Measurements from ENCODE around the gene ZBTB1. TPM values are rescaled to one million over a fixed set of nuclear protein-coding genes. Genes with fewer than 3 reads are reported as not detected.

ZBTB1 gene
- total and polyA plus RNA-seq, 2 experiments from 2014 or later, result 37.5 to 60.0 TPM

GRCh38 chr14:64504897-64505794 is 576 bp downstream of the ZBTB1 start:
- 0 to 1% methylated on average over 66 to 68 of the region's 68 CpGs for WGBS, 2 experiments (ENCODE audit: low coverage in 1 of 2, low lambda C conversion rate in 2 of 2, missing lambda C conversion rate in 2 of 2)
- Histone ChIP-seq H3F3A (ENCODE audit: insufficient read depth) (peaks cover 55% of the 10 kb centered on the region), H3K27ac (peak overlapping the region; percentile 99), H3K9me3 (ENCODE audit: low read depth) (no peaks in the 10 kb centered on the region), H3K9ac (peak overlapping the region; percentile 99), H3K4me2 (ENCODE audit: unreplicated experiment) (peak overlapping the region; percentile 98), H3K4me3 (peak overlapping the region; percentile 91), H4K20me1 (ENCODE audit: insufficient read depth) (peaks cover 31% of the 10 kb centered on the region; the same call in 1 of the 2 replicates), H2AFZ (peak overlapping the region; percentile 47), H3K36me3 (ENCODE audit: low read depth) (no peaks in the 10 kb centered on the region), H3K79me2 (ENCODE audit: insufficient read depth) (peaks cover 81% of the 10 kb centered on the region), H3K27me3 (replicated peaks; ENCODE audit: insufficient read depth) (no peaks in the 10 kb centered on the region), H3K9me2 (ENCODE audit: insufficient read depth) (no peaks in the 10 kb centered on the region), H3K4me1 (ENCODE audit: insufficient read depth) (peaks cover 66% of the 10 kb centered on the region)
- in situ Hi-C loops (cut with MboI), result no loop called here
- peak; percentile 96 for DNase-seq
- TF ChIP-seq EZH2phosphoT487 (IDR thresholded peaks at IDR 0.05; ENCODE audit: insufficient read depth, low read depth), result no peak
- TF ChIP-seq EZH2 (IDR thresholded peaks at IDR 0.05; ENCODE audit: insufficient read depth, poor library complexity, severe bottlenecking), result no peak

- TF ChIP-seq EZH2phosphoT487 (IDR thresholded peaks at IDR 0.05; ENCODE audit: insufficient read depth, low read depth) (no peak), EZH2 (IDR thresholded peaks at IDR 0.05; ENCODE audit: insufficient read depth, poor library complexity, severe bottlenecking) (no peak)
- H3K9me2 ChIP-seq (ENCODE audit: insufficient read depth), result no peaks in the 10 kb centered on the region
- no peaks in the 10 kb centered on the region for H3K9me3 ChIP-seq (ENCODE audit: low read depth)
- in situ Hi-C loops (cut with MboI), result no loop called here
- H3K4me2 ChIP-seq (ENCODE audit: unreplicated experiment), result peak overlapping the region; percentile 98
- H3K27me3 ChIP-seq (replicated peaks; ENCODE audit: insufficient read depth), result no peaks in the 10 kb centered on the region
- H3K4me3 ChIP-seq, result peak overlapping the region; percentile 91
- no peak overlapping the region for H2AFZ ChIP-seq
- peaks cover 65% of the 10 kb centered on the region for H3K4me1 ChIP-seq (ENCODE audit: insufficient read depth)
- peaks cover 86% of the 10 kb centered on the region for H3K79me2 ChIP-seq (ENCODE audit: insufficient read depth)
- peak overlapping the region; percentile 99 for H3K9ac ChIP-seq
- H3F3A ChIP-seq (ENCODE audit: insufficient read depth), result peaks cover 57% of the 10 kb centered on the region
- peak; percentile 22 for DNase-seq
- no peaks in the 10 kb centered on the region for H3K36me3 ChIP-seq (ENCODE audit: low read depth)
- 59 to 66% methylated on average over 3 of the region's 3 CpGs for WGBS, 2 experiments (ENCODE audit: low coverage in 1 of 2, low lambda C conversion rate in 2 of 2, missing lambda C conversion rate in 2 of 2)
- H3K27ac ChIP-seq, result peak overlapping the region; percentile 99
- peaks cover 43% of the 10 kb centered on the region; the same call in 1 of the 2 replicates for H4K20me1 ChIP-seq (ENCODE audit: insufficient read depth)
These were observed 2.2 kb downstream of the ZBTB1 start for GRCh38 chr14:64506721-64507120.

- no peaks in the 10 kb centered on the region for H3K36me3 ChIP-seq (ENCODE audit: low read depth)
- TF ChIP-seq EZH2 (IDR thresholded peaks at IDR 0.05; ENCODE audit: insufficient read depth, poor library complexity, severe bottlenecking) (no peak), EZH2phosphoT487 (IDR thresholded peaks at IDR 0.05; ENCODE audit: insufficient read depth, low read depth) (no peak)
- peak overlapping the region; percentile 99 for H3K9ac ChIP-seq
- in situ Hi-C loops (cut with MboI), result no loop called here
- H4K20me1 ChIP-seq (ENCODE audit: insufficient read depth), result peaks cover 52% of the 10 kb centered on the region; the same call in 1 of the 2 replicates
- peaks cover 86% of the 10 kb centered on the region for H3K79me2 ChIP-seq (ENCODE audit: insufficient read depth)
- H3K27me3 ChIP-seq (replicated peaks; ENCODE audit: insufficient read depth), result no peaks in the 10 kb centered on the region
- H3K4me3 ChIP-seq, result peak overlapping the region; percentile 91
- H3K27ac ChIP-seq, result peak overlapping the region; percentile 99
- no peaks in the 10 kb centered on the region for H3K9me2 ChIP-seq (ENCODE audit: insufficient read depth)
- 74 to 76% methylated on average over 4 of the region's 4 CpGs for WGBS, 2 experiments (ENCODE audit: low coverage in 1 of 2, low lambda C conversion rate in 2 of 2, missing lambda C conversion rate in 2 of 2)
- H2AFZ ChIP-seq, result no peak overlapping the region
- no peaks in the 10 kb centered on the region for H3K9me3 ChIP-seq (ENCODE audit: low read depth)
- H3F3A ChIP-seq (ENCODE audit: insufficient read depth), result peaks cover 54% of the 10 kb centered on the region
- H3K4me2 ChIP-seq (ENCODE audit: unreplicated experiment), result peak overlapping the region; percentile 98
- DNase-seq, result peak; percentile 68
- H3K4me1 ChIP-seq (ENCODE audit: insufficient read depth), result peaks cover 58% of the 10 kb centered on the region
These were observed 3.0 kb downstream of the ZBTB1 start for GRCh38 chr14:64507376-64508156.

- no peak for TF ChIP-seq EZH2phosphoT487 (IDR thresholded peaks at IDR 0.05; ENCODE audit: insufficient read depth, low read depth)
- TF ChIP-seq EZH2 (IDR thresholded peaks at IDR 0.05; ENCODE audit: insufficient read depth, poor library complexity, severe bottlenecking), result no peak
- in situ Hi-C loops (cut with MboI), result no loop called here
- Histone ChIP-seq H3K4me2 (ENCODE audit: unreplicated experiment) (peak overlapping the region; percentile 98), H3K27ac (peak overlapping the region; percentile 99), H3K4me3 (peak overlapping the region; percentile 91), H3K4me1 (ENCODE audit: insufficient read depth) (peaks cover 56% of the 10 kb centered on the region), H3F3A (ENCODE audit: insufficient read depth) (peaks cover 56% of the 10 kb centered on the region), H3K9me3 (ENCODE audit: low read depth) (no peaks in the 10 kb centered on the region), H3K9me2 (ENCODE audit: insufficient read depth) (no peaks in the 10 kb centered on the region), H3K36me3 (ENCODE audit: low read depth) (no peaks in the 10 kb centered on the region), H4K20me1 (ENCODE audit: insufficient read depth) (peaks cover 59% of the 10 kb centered on the region; the same call in 1 of the 2 replicates), H2AFZ (no peak overlapping the region), H3K79me2 (ENCODE audit: insufficient read depth) (peaks cover 86% of the 10 kb centered on the region), H3K9ac (no peak overlapping the region), H3K27me3 (replicated peaks; ENCODE audit: insufficient read depth) (no peaks in the 10 kb centered on the region)
- peak; percentile 9 for DNase-seq
- 10 to 15% methylated on average over 1 of the region's 1 CpG for WGBS, 2 experiments (ENCODE audit: low coverage in 1 of 2, low lambda C conversion rate in 2 of 2, missing lambda C conversion rate in 2 of 2)
These were observed 3.7 kb downstream of the ZBTB1 start for GRCh38 chr14:64508215-64508776.
